Midbrain (tissue), 1 donor: ENCODE results near the gene SLC22A23.

Experiments
- DNase-seq: peaks from one replicate; lab custom pipeline; 2025; lab: John Stamatoyannopoulos, UW

SLC22A23 gene

GRCh38 chr6:3296078-3296477 is 160.8 kb downstream of the SLC22A23 start:
- DNase-seq = no peak

- peak; percentile 28 for DNase-seq
Observed at GRCh38 chr6:3294921-3295871, 161.7 kb downstream of the SLC22A23 start.

- no peak for DNase-seq
Observed at GRCh38 chr6:3294396-3294795, 162.5 kb downstream of the SLC22A23 start.

GRCh38 chr6:3293271-3294155 is 163.3 kb downstream of the SLC22A23 start:
- no peak for DNase-seq

- DNase-seq = no peak
Observed at GRCh38 chr6:3292431-3293197, 164.2 kb downstream of the SLC22A23 start.

- no peak for DNase-seq
Observed at GRCh38 chr6:3291987-3292386, 164.9 kb downstream of the SLC22A23 start.

GRCh38 chr6:3291346-3291745 is 165.5 kb downstream of the SLC22A23 start:
- DNase-seq = no peak

GRCh38 chr6:3290931-3291211 is 166.0 kb downstream of the SLC22A23 start:
- no peak for DNase-seq

GRCh38 chr6:3290149-3290930 is 166.5 kb downstream of the SLC22A23 start:
- DNase-seq = no peak

GRCh38 chr6:3289664-3290055 is 167.2 kb downstream of the SLC22A23 start:
- DNase-seq = no peak

GRCh38 chr6:3288711-3289663 is 167.9 kb downstream of the SLC22A23 start:
- DNase-seq = no peak

GRCh38 chr6:3287976-3288707 is 168.7 kb downstream of the SLC22A23 start:
- DNase-seq = no peak

GRCh38 chr6:3287308-3287707 is 169.5 kb downstream of the SLC22A23 start:
- no peak for DNase-seq

GRCh38 chr6:3286641-3287171 is 170.1 kb downstream of the SLC22A23 start:
- no peak for DNase-seq

- DNase-seq = no peak
Observed at GRCh38 chr6:3285732-3286131, 171.1 kb downstream of the SLC22A23 start.

- DNase-seq = peak; percentile 23
Observed at GRCh38 chr6:3285049-3285639, 171.7 kb downstream of the SLC22A23 start.

GRCh38 chr6:3284436-3284876 is 172.4 kb downstream of the SLC22A23 start:
- DNase-seq = peak; percentile 38

- no peak for DNase-seq
Observed at GRCh38 chr6:3283641-3284435, 173.0 kb downstream of the SLC22A23 start.
